Measurements from ENCODE around the gene SLC4A1. TPM values are rescaled to one million over a fixed set of nuclear protein-coding genes. Genes with fewer than 3 reads are reported as not detected.

Gene SLC4A1
- polyA plus RNA-seq, 1 experiment, result not detected

DNA sequence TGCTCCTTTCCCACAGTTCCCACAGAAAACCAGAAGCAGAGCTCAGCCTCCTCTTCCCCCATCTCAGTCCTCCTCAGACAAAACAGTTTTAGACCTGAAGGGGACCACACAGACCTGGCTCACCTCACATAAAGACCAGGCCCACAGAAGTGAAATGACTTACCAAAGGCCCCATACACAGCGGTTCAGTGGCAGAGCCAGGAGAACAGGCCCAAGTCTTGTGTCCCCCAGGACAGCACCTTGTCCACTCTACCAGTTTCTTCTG lies 53.8 kb downstream of the SLC4A1 start:
- Histone ChIP-seq H3K36me3 (ENCODE audit: control insufficient read depth, insufficient read depth, low read length) (peaks cover 54% of the 10 kb centered on the region), H3K4me3 (ENCODE audit: low read depth, low read length) (no peak overlapping the region), H3K27me3 (ENCODE audit: control insufficient read depth, insufficient read depth, low read length) (no peaks in the 10 kb centered on the region)
- ChIA-PET POLR2A (no interaction called here), CTCF (interaction anchor here (0.7 to 6.8 kb wide), 4 partner anchors 8 to 1115 kb away, joined by 3 to 59 read pairs (median 5); no protein-coding TSS in a partner anchor)
- no peak for TF ChIP-seq CTCF (IDR thresholded peaks at IDR 0.05; ENCODE audit: insufficient read depth, low read depth, low read length)
- no peak for DNase-seq (ENCODE audit: low read depth)

DNA sequence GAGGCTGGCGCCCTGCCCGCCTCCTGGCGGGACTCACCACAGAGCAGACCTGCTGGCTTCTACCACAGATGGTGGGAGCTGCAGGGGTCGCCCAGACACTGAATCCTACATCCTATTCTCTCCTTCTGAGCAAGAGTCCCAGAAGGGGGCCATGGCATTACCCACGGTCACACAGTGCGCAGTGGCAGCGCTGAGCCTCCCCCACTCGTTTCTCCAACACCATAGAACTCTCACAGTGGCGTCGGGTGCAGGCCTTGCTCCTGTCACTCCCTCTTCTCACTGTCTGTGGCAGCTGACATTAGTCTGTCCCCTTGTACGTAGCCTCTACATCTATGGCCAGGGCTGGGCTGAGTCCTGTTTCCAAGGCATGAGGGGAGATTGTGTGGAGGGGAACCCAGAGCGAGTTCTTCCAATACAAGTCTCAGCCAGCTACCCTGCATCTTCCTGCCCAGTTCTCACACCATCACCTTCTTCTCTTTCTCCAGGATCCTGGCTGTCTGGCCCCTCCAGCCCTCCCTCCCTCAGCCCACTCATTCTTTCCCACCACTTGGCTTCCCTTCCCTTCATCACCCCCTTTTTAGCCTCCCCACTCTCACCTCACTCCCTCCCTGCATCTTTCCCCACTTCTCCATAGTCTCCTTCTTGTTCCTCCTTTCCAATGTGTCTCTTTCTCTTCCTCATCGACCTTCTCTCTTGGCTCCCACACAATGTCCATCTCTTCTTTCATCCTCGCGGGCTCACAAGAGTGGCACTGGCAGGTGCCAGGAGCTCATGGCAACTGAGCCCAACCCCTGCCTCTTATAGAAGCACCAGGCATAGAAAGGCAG lies 54.3 kb downstream of the SLC4A1 start:
- ChIA-PET CTCF (interaction anchor here (0.7 to 6.8 kb wide), 6 partner anchors 9 to 1116 kb away, joined by 3 to 59 read pairs (median 3); no protein-coding TSS in a partner anchor), POLR2A (no interaction called here)
- no peak for DNase-seq (ENCODE audit: low read depth)
- Histone ChIP-seq H3K36me3 (ENCODE audit: control insufficient read depth, insufficient read depth, low read length) (peaks cover 58% of the 10 kb centered on the region), H3K4me3 (ENCODE audit: low read depth, low read length) (no peak overlapping the region), H3K27me3 (ENCODE audit: control insufficient read depth, insufficient read depth, low read length) (no peaks in the 10 kb centered on the region)
- TF ChIP-seq CTCF (IDR thresholded peaks at IDR 0.05; ENCODE audit: insufficient read depth, low read depth, low read length), result no peak

GRCh38 chr17:44212507-44213402 lies 55.2 kb downstream of the SLC4A1 start:
- Histone ChIP-seq H3K36me3 (ENCODE audit: control insufficient read depth, insufficient read depth, low read length) (peaks cover 60% of the 10 kb centered on the region), H3K27me3 (ENCODE audit: control insufficient read depth, insufficient read depth, low read length) (no peaks in the 10 kb centered on the region), H3K4me3 (ENCODE audit: low read depth, low read length) (no peak overlapping the region)
- no peak for TF ChIP-seq CTCF (IDR thresholded peaks at IDR 0.05; ENCODE audit: insufficient read depth, low read depth, low read length)
- CTCF ChIA-PET, result interaction anchor here (0.7 to 6.8 kb wide), 8 partner anchors 8 to 135 kb away, joined by 3 to 59 read pairs (median 4); partner anchors contain the start of gene UBTF
- POLR2A ChIA-PET, result no interaction called here
- DNase-seq (ENCODE audit: low read depth), result no peak

DNA sequence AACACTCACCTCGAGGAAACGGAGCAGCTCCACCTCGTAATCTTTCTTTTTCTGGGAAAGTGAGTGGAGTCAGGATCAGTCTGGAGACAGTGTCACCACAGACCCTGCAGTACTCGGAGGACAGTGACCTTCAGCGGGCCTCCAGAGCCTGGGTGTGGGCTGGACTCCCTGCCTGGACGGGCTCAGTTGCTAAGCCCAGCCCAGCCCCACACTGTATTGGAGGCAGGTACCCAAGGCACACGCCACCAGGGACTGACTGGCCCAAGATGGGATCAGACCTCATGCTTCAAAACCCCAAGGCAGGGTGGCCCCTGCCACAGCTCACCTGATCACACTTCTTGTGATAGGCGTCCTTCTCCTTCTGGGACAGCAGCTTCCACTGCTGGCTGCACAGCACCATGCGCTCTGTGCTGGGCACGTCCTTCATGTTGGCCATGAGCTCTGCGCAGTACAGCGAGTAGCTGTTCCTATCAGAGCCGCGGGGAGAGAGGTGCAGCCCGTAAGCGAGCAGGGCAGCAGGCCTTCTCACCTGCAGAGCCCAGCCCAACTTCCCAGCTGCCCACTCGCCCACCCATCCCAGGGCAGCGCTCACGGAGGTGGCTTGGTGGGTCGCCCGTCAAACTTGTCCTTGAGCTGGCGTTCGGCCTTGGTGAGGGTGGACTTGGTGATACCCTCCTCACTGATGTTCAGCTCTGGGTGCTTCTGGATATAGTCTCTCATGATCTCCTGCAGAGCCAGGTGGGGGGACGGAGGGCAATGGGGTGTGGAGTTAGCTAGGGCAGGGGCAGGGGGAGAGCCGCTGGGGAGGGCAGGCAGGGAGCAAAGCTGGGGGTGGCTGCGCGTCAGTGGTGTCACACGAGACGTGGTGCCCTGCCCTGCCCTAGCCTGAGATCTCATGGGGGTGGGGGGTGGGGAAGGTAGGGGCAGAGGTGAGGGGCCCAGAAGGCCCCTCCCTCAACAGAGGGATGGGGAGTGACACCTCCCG lies 56.4 kb downstream of the SLC4A1 start:
- TF ChIP-seq CTCF (IDR thresholded peaks at IDR 0.05; ENCODE audit: insufficient read depth, low read depth, low read length), result no peak
- ChIA-PET POLR2A (no interaction called here), CTCF (interaction anchor here (0.8 to 6.8 kb wide), 15 partner anchors 9 to 311 kb away, joined by 3 to 59 read pairs (median 5); partner anchors contain the start of genes ATXN7L3, GRN, TMUB2 and UBTF)
- no peak for DNase-seq (ENCODE audit: low read depth)
- Histone ChIP-seq H3K27me3 (ENCODE audit: control insufficient read depth, insufficient read depth, low read length) (no peaks in the 10 kb centered on the region), H3K36me3 (ENCODE audit: control insufficient read depth, insufficient read depth, low read length) (peaks cover 65% of the 10 kb centered on the region), H3K4me3 (ENCODE audit: low read depth, low read length) (no peak overlapping the region)

All from BJ (cell line).